ENCODE results near the gene ARMH3. TPM values are rescaled to one million over a fixed set of nuclear protein-coding genes. Genes with fewer than 3 reads are reported as not detected.
A peak's percentile ranks its signal among the peaks of the same experiment; 100 is the strongest.
"Not testable (repeated sequence)": the region's sequence is repeated elsewhere in the genome, so short reads cannot be mapped to it uniquely, and the experiment has no call there.

ARMH3 gene
- polyA plus RNA-seq, 4 donors = 14.1 to 21.7 (median 18.1) TPM

DNA sequence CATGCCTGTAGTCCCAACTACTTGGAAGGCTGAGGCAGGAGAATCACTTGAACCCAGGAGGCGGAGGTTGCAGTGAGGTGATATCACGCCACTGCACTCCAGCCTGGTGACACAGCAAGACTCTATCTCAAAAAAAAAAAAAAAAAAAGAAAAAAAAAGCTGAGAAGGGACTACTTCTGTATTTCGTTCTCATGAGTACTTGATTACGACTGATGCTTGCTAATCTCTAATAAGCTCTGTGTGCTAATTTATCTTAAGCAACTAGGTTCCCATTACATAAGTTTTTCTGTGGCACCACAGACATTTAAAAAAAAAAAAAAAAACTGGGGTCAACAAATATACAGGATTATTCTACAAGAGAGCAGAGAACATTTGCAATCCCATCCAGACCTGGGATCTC is 48.9 kb downstream of the ARMH3 start:
- not testable (repeated sequence) for H3K4me3 ChIP-seq (ENCODE audit: low read depth in 1 of 3, low read length in 3 of 3); H3K27me3 ChIP-seq (ENCODE audit: control insufficient read depth in 3 of 3, insufficient read depth in 3 of 3, low read length in 3 of 3); FAIRE-seq; H3K9me3 ChIP-seq (ENCODE audit: control insufficient read depth in 2 of 2, insufficient read depth in 1 of 2, low read depth in 1 of 2, low read length in 1 of 2); H3K4me1 ChIP-seq (ENCODE audit: control insufficient read depth in 3 of 3, insufficient read depth in 2 of 3, low read depth in 1 of 3, low read length in 2 of 3); DNase-seq; H3K27ac ChIP-seq (ENCODE audit: low read depth in 1 of 3, low read length in 2 of 3)
- WGBS, 3 donors = 93 to 96% (median 96%) methylated on average over 4 of the region's 4 CpGs
- peaks cover 6 to 18% (median 12%) of the 10 kb centered on the region in 3 donors for H3K36me3 ChIP-seq (ENCODE audit: control insufficient read depth in 3 of 3, insufficient read depth in 2 of 3, low read depth in 1 of 3, low read length in 3 of 3)

DNA sequence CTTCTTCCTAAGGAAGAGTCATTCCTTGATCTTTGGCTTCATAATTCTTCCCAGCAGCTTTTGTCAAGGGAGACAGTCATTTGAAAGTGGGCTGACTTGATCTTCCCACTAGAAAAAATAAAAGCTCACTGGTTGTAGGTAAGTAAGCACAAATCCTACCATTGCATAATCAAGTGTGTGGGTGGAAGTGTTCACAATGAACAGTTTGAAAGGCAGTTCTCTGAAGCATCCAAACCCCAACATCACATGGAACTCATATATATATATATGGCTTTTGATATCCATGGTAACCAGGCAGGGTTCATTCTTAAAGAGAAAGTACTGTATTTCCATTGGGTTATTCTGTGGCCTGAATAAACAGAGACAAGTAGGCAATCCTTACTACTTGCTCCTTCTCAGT is 51.6 kb downstream of the ARMH3 start:
- no peak overlapping the region for H3K27ac ChIP-seq (ENCODE audit: low read depth in 1 of 3, low read length in 2 of 3)
- no peaks in the 10 kb centered on the region for H3K27me3 ChIP-seq (ENCODE audit: control insufficient read depth in 3 of 3, insufficient read depth in 3 of 3, low read length in 3 of 3)
- FAIRE-seq = no peak
- peaks cover 2 to 27% (median 16%) of the 10 kb centered on the region in 3 donors for H3K36me3 ChIP-seq (ENCODE audit: control insufficient read depth in 3 of 3, insufficient read depth in 2 of 3, low read depth in 1 of 3, low read length in 3 of 3)
- no peaks in the 10 kb centered on the region for H3K9me3 ChIP-seq (ENCODE audit: control insufficient read depth in 2 of 2, insufficient read depth in 1 of 2, low read depth in 1 of 2, low read length in 1 of 2)
- no peak overlapping the region for H3K4me3 ChIP-seq (ENCODE audit: low read depth in 1 of 3, low read length in 3 of 3)
- peaks cover 0 to under 1% (median 0%) of the 10 kb centered on the region in 3 donors for H3K4me1 ChIP-seq (ENCODE audit: control insufficient read depth in 3 of 3, insufficient read depth in 2 of 3, low read depth in 1 of 3, low read length in 2 of 3)
- DNase-seq = no peak

GRCh38 chr10:102003541-102003940 is 52.4 kb downstream of the ARMH3 start:
- FAIRE-seq = no peak
- H3K4me3 ChIP-seq (ENCODE audit: low read depth in 1 of 3, low read length in 3 of 3) = no peak overlapping the region
- no peak for DNase-seq
- 81 to 90% (median 86%) methylated on average over 1 of the region's 1 CpG for WGBS, 3 donors
- H3K27ac ChIP-seq (ENCODE audit: low read depth in 1 of 3, low read length in 2 of 3) = no peak overlapping the region
- H3K36me3 ChIP-seq (ENCODE audit: control insufficient read depth in 3 of 3, insufficient read depth in 2 of 3, low read depth in 1 of 3, low read length in 3 of 3) = peaks cover 2 to 29% (median 19%) of the 10 kb centered on the region in 3 donors
- no peaks in the 10 kb centered on the region for H3K27me3 ChIP-seq (ENCODE audit: control insufficient read depth in 3 of 3, insufficient read depth in 3 of 3, low read length in 3 of 3)
- no peaks in the 10 kb centered on the region for H3K4me1 ChIP-seq (ENCODE audit: control insufficient read depth in 3 of 3, insufficient read depth in 2 of 3, low read depth in 1 of 3, low read length in 2 of 3)
- H3K9me3 ChIP-seq (ENCODE audit: control insufficient read depth in 2 of 2, insufficient read depth in 1 of 2, low read depth in 1 of 2, low read length in 1 of 2) = no peaks in the 10 kb centered on the region

GRCh38 chr10:102001435-102002068 is 54.4 kb downstream of the ARMH3 start:
- Histone ChIP-seq H3K27me3 (ENCODE audit: control insufficient read depth in 3 of 3, insufficient read depth in 3 of 3, low read length in 3 of 3) (no peaks in the 10 kb centered on the region), H3K9me3 (ENCODE audit: control insufficient read depth in 2 of 2, insufficient read depth in 1 of 2, low read depth in 1 of 2, low read length in 1 of 2) (no peaks in the 10 kb centered on the region), H3K4me3 (ENCODE audit: low read depth in 1 of 3, low read length in 3 of 3) (no peak overlapping the region), H3K36me3 (ENCODE audit: control insufficient read depth in 3 of 3, insufficient read depth in 2 of 3, low read depth in 1 of 3, low read length in 3 of 3) (peaks cover 2 to 29% (median 18%) of the 10 kb centered on the region in 3 donors), H3K4me1 (ENCODE audit: control insufficient read depth in 3 of 3, insufficient read depth in 2 of 3, low read depth in 1 of 3, low read length in 2 of 3) (no peaks in the 10 kb centered on the region), H3K27ac (ENCODE audit: low read depth in 1 of 3, low read length in 2 of 3) (no peak overlapping the region)
- FAIRE-seq = no peak
- WGBS, 3 donors = 55 to 82% (median 57%) methylated on average over 3 of the region's 3 CpGs
- no peak for DNase-seq

DNA sequence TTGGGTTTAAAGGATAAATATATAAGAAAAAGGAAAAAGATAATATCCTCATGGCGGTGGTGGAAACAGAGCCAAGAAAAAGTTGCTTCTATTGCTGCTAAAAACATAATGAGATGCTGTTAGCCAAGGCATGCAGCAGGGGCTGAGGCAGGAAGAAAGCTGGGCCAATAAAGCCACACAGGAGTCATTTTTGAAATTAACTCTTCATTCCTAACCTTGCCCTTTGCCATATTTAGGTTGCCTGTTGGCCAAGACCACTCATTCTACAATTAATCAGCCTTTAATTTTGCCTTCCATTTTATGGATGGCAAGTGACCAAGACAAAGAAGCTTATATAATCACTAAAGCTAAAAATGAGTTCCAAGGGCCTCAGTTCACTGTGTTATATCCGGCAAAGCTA is 58.2 kb downstream of the ARMH3 start:
- WGBS, 3 donors = 85 to 93% (median 91%) methylated on average over 2 of the region's 2 CpGs
- Histone ChIP-seq H3K27ac (ENCODE audit: low read depth in 1 of 3, low read length in 2 of 3) (no peak overlapping the region), H3K36me3 (ENCODE audit: control insufficient read depth in 3 of 3, insufficient read depth in 2 of 3, low read depth in 1 of 3, low read length in 3 of 3) (peaks cover 2 to 31% (median 16%) of the 10 kb centered on the region in 3 donors), H3K9me3 (ENCODE audit: control insufficient read depth in 2 of 2, insufficient read depth in 1 of 2, low read depth in 1 of 2, low read length in 1 of 2) (no peaks in the 10 kb centered on the region), H3K4me1 (ENCODE audit: control insufficient read depth in 3 of 3, insufficient read depth in 2 of 3, low read depth in 1 of 3, low read length in 2 of 3) (peaks cover 0 to 3% (median 0%) of the 10 kb centered on the region in 3 donors), H3K4me3 (ENCODE audit: low read depth in 1 of 3, low read length in 3 of 3) (no peak overlapping the region), H3K27me3 (ENCODE audit: control insufficient read depth in 3 of 3, insufficient read depth in 3 of 3, low read length in 3 of 3) (no peaks in the 10 kb centered on the region)
- FAIRE-seq (no peak), DNase-seq (no peak)

DNA sequence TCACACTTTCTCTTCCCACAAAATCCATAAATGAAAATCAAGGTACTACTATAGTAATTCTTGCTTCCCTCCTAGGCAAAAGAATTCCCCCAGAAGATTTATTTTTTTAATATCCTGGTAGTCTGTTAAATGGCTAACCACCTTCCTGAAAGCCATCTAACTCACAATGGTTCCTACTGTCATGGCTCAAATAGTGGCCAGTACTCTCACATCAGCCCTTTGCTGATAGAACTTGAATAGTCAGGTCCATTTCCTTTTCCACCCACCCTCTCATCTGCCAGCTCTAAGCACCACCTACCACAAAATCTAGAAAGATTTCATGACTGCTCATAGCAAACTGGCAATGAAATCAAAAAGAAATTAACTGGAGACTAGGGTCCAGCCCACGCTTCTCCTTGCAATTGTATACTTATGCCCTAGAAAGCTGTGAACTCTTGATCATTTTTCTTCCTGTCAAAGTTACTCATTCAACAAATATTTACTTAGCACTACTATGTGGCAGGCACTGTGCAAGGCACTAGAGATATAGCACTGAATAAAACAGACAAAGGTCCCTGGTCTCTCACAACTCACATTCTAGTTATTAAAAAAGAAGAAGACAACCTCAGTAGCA is 60.4 kb downstream of the ARMH3 start:
- FAIRE-seq = no peak

GRCh38 chr10:101993651-101994200 is 62.2 kb downstream of the ARMH3 start:
- Histone ChIP-seq H3K9me3 (ENCODE audit: control insufficient read depth in 2 of 2, insufficient read depth in 1 of 2, low read depth in 1 of 2, low read length in 1 of 2) (no peaks in the 10 kb centered on the region), H3K27ac (ENCODE audit: low read depth in 1 of 3, low read length in 2 of 3) (no peak overlapping the region), H3K36me3 (ENCODE audit: control insufficient read depth in 3 of 3, insufficient read depth in 2 of 3, low read depth in 1 of 3, low read length in 3 of 3) (peaks cover 6 to 40% (median 36%) of the 10 kb centered on the region in 3 donors), H3K4me3 (ENCODE audit: low read depth in 1 of 3, low read length in 3 of 3) (no peak overlapping the region), H3K27me3 (ENCODE audit: control insufficient read depth in 3 of 3, insufficient read depth in 3 of 3, low read length in 3 of 3) (no peaks in the 10 kb centered on the region), H3K4me1 (ENCODE audit: control insufficient read depth in 3 of 3, insufficient read depth in 2 of 3, low read depth in 1 of 3, low read length in 2 of 3) (peaks cover 0 to 3% (median 0%) of the 10 kb centered on the region in 3 donors)
- FAIRE-seq = no peak
- DNase-seq = no peak
- 89 to 92% (median 90%) methylated on average over 5 of the region's 5 CpGs for WGBS, 3 donors

More for the DNA sequence above, 60.4 kb downstream of the ARMH3 start:
- H3K27me3 ChIP-seq (ENCODE audit: control insufficient read depth in 3 of 3, insufficient read depth in 3 of 3, low read length in 3 of 3) = no peaks in the 10 kb centered on the region
- H3K36me3 ChIP-seq (ENCODE audit: control insufficient read depth in 3 of 3, insufficient read depth in 2 of 3, low read depth in 1 of 3, low read length in 3 of 3) = peaks cover 4 to 36% (median 25%) of the 10 kb centered on the region in 3 donors
- H3K27ac ChIP-seq (ENCODE audit: low read depth in 1 of 3, low read length in 2 of 3) = peak overlapping the region in 1 of 3 donors; percentile 53
- no peaks in the 10 kb centered on the region for H3K9me3 ChIP-seq (ENCODE audit: control insufficient read depth in 2 of 2, insufficient read depth in 1 of 2, low read depth in 1 of 2, low read length in 1 of 2)
- peaks cover 0 to 3% (median 0%) of the 10 kb centered on the region in 3 donors for H3K4me1 ChIP-seq (ENCODE audit: control insufficient read depth in 3 of 3, insufficient read depth in 2 of 3, low read depth in 1 of 3, low read length in 2 of 3)
- WGBS, 3 donors = 54 to 65% (median 61%) methylated on average over 1 of the region's 1 CpG
- H3K4me3 ChIP-seq (ENCODE audit: low read depth in 1 of 3, low read length in 3 of 3) = no peak overlapping the region
- peak in 1 of 2 donors; percentile 12 for DNase-seq

- Histone ChIP-seq H3K9me3 (ENCODE audit: control insufficient read depth in 2 of 2, insufficient read depth in 1 of 2, low read depth in 1 of 2, low read length in 1 of 2) (no peaks in the 10 kb centered on the region), H3K27ac (ENCODE audit: low read depth in 1 of 3, low read length in 2 of 3) (no peak overlapping the region), H3K36me3 (ENCODE audit: control insufficient read depth in 3 of 3, insufficient read depth in 2 of 3, low read depth in 1 of 3, low read length in 3 of 3) (peaks cover 6 to 43% (median 37%) of the 10 kb centered on the region in 3 donors), H3K27me3 (ENCODE audit: control insufficient read depth in 3 of 3, insufficient read depth in 3 of 3, low read length in 3 of 3) (no peaks in the 10 kb centered on the region), H3K4me3 (ENCODE audit: low read depth in 1 of 3, low read length in 3 of 3) (no peak overlapping the region), H3K4me1 (ENCODE audit: control insufficient read depth in 3 of 3, insufficient read depth in 2 of 3, low read depth in 1 of 3, low read length in 2 of 3) (peaks cover 0 to 3% (median 0%) of the 10 kb centered on the region in 3 donors)
- FAIRE-seq (no peak), DNase-seq (no peak)
- WGBS, 3 donors = 90 to 98% (median 97%) methylated on average over 4 of the region's 4 CpGs
Observed at GRCh38 chr10:101993221-101993620, 62.8 kb downstream of the ARMH3 start.
